ENCODE data around the gene PHLDB2.

- TF ChIP-seq CTCF (IDR thresholded peaks at IDR 0.05) (no peak), POLR2A (IDR thresholded peaks at IDR 0.05) (no peak), POLR2AphosphoS5 (IDR thresholded peaks at IDR 0.05) (no peak)
These were observed 154.7 kb downstream of the PHLDB2 start for GRCh38 chr3:112013784-112014143.

All from stomach (tissue), 4 donors.